ENCODE data around the gene SECISBP2.

SECISBP2 gene

GRCh38 chr9:89377411-89377810 lies 59.1 kb downstream of the SECISBP2 start:
- Histone ChIP-seq H3K27me3 (ENCODE audit: insufficient read depth, low read length) (no peaks in the 10 kb centered on the region), H3K4me3 (ENCODE audit: low read length) (no peak overlapping the region), H3K9me3 (ENCODE audit: low read length) (peaks cover 3% of the 10 kb centered on the region), H2AFZ (ENCODE audit: low read depth, low read length) (no peak overlapping the region), H3K36me3 (ENCODE audit: insufficient read depth, low read length) (peaks cover 3% of the 10 kb centered on the region), H3K4me1 (ENCODE audit: insufficient read depth, low read length) (no peaks in the 10 kb centered on the region)

GRCh38 chr9:89378541-89378940 lies 60.2 kb downstream of the SECISBP2 start:
- Histone ChIP-seq H2AFZ (ENCODE audit: low read depth, low read length) (no peak overlapping the region), H3K27me3 (ENCODE audit: insufficient read depth, low read length) (no peaks in the 10 kb centered on the region), H3K36me3 (ENCODE audit: insufficient read depth, low read length) (peaks cover 3% of the 10 kb centered on the region), H3K4me3 (ENCODE audit: low read length) (no peak overlapping the region), H3K9me3 (ENCODE audit: low read length) (peaks cover 3% of the 10 kb centered on the region), H3K4me1 (ENCODE audit: insufficient read depth, low read length) (no peaks in the 10 kb centered on the region)

GRCh38 chr9:89379031-89379430 lies 60.7 kb downstream of the SECISBP2 start:
- Histone ChIP-seq H3K4me3 (ENCODE audit: low read length) (no peak overlapping the region), H3K9me3 (ENCODE audit: low read length) (peaks cover 3% of the 10 kb centered on the region), H3K36me3 (ENCODE audit: insufficient read depth, low read length) (peaks cover 3% of the 10 kb centered on the region), H3K4me1 (ENCODE audit: insufficient read depth, low read length) (no peaks in the 10 kb centered on the region), H2AFZ (ENCODE audit: low read depth, low read length) (no peak overlapping the region), H3K27me3 (ENCODE audit: insufficient read depth, low read length) (no peaks in the 10 kb centered on the region)

GRCh38 chr9:89379508-89380115 lies 61.3 kb downstream of the SECISBP2 start:
- no peaks in the 10 kb centered on the region for H3K4me1 ChIP-seq (ENCODE audit: insufficient read depth, low read length)
- H3K27me3 ChIP-seq (ENCODE audit: insufficient read depth, low read length) = no peaks in the 10 kb centered on the region
- peaks cover 3% of the 10 kb centered on the region for H3K9me3 ChIP-seq (ENCODE audit: low read length)
- no peak overlapping the region for H3K4me3 ChIP-seq (ENCODE audit: low read length)
- peaks cover 3% of the 10 kb centered on the region for H3K36me3 ChIP-seq (ENCODE audit: insufficient read depth, low read length)
- no peak overlapping the region for H2AFZ ChIP-seq (ENCODE audit: low read depth, low read length)

GRCh38 chr9:89380437-89381307 lies 62.4 kb downstream of the SECISBP2 start:
- H2AFZ ChIP-seq (ENCODE audit: low read depth, low read length) = no peak overlapping the region
- no peaks in the 10 kb centered on the region for H3K4me1 ChIP-seq (ENCODE audit: insufficient read depth, low read length)
- H3K4me3 ChIP-seq (ENCODE audit: low read length) = no peak overlapping the region
- peaks cover 4% of the 10 kb centered on the region for H3K36me3 ChIP-seq (ENCODE audit: insufficient read depth, low read length)
- no peaks in the 10 kb centered on the region for H3K27me3 ChIP-seq (ENCODE audit: insufficient read depth, low read length)
- peaks cover 3% of the 10 kb centered on the region for H3K9me3 ChIP-seq (ENCODE audit: low read length)

- Histone ChIP-seq H2AFZ (ENCODE audit: low read depth, low read length) (no peak overlapping the region), H3K9me3 (ENCODE audit: low read length) (peaks cover 3% of the 10 kb centered on the region), H3K4me3 (ENCODE audit: low read length) (no peak overlapping the region), H3K4me1 (ENCODE audit: insufficient read depth, low read length) (no peaks in the 10 kb centered on the region), H3K27me3 (ENCODE audit: insufficient read depth, low read length) (no peaks in the 10 kb centered on the region), H3K36me3 (ENCODE audit: insufficient read depth, low read length) (peaks cover 4% of the 10 kb centered on the region)
Observed at GRCh38 chr9:89381308-89381609, 63.0 kb downstream of the SECISBP2 start.

GRCh38 chr9:89382026-89382986 lies 64.0 kb downstream of the SECISBP2 start:
- H3K36me3 ChIP-seq (ENCODE audit: insufficient read depth, low read length) = peaks cover 7% of the 10 kb centered on the region
- no peaks in the 10 kb centered on the region for H3K4me1 ChIP-seq (ENCODE audit: insufficient read depth, low read length)
- H2AFZ ChIP-seq (ENCODE audit: low read depth, low read length) = no peak overlapping the region
- peaks cover 3% of the 10 kb centered on the region for H3K9me3 ChIP-seq (ENCODE audit: low read length)
- no peak overlapping the region for H3K4me3 ChIP-seq (ENCODE audit: low read length)
- no peaks in the 10 kb centered on the region for H3K27me3 ChIP-seq (ENCODE audit: insufficient read depth, low read length)

- Histone ChIP-seq H3K9me3 (ENCODE audit: low read length) (peaks cover 3% of the 10 kb centered on the region), H2AFZ (ENCODE audit: low read depth, low read length) (no peak overlapping the region), H3K4me3 (ENCODE audit: low read length) (no peak overlapping the region), H3K27me3 (ENCODE audit: insufficient read depth, low read length) (no peaks in the 10 kb centered on the region), H3K4me1 (ENCODE audit: insufficient read depth, low read length) (no peaks in the 10 kb centered on the region), H3K36me3 (ENCODE audit: insufficient read depth, low read length) (peaks cover 10% of the 10 kb centered on the region)
Observed at GRCh38 chr9:89383030-89383720, 64.9 kb downstream of the SECISBP2 start.

- no peaks in the 10 kb centered on the region for H3K27me3 ChIP-seq (ENCODE audit: insufficient read depth, low read length)
- H3K9me3 ChIP-seq (ENCODE audit: low read length) = no peaks in the 10 kb centered on the region
- H3K4me1 ChIP-seq (ENCODE audit: insufficient read depth, low read length) = no peaks in the 10 kb centered on the region
- H3K36me3 ChIP-seq (ENCODE audit: insufficient read depth, low read length) = peaks cover 13% of the 10 kb centered on the region
- no peak overlapping the region for H2AFZ ChIP-seq (ENCODE audit: low read depth, low read length)
- no peak overlapping the region for H3K4me3 ChIP-seq (ENCODE audit: low read length)
Observed at GRCh38 chr9:89383721-89384300, 65.5 kb downstream of the SECISBP2 start.

- Histone ChIP-seq H2AFZ (ENCODE audit: low read depth, low read length) (no peak overlapping the region), H3K36me3 (ENCODE audit: insufficient read depth, low read length) (peaks cover 11% of the 10 kb centered on the region), H3K9me3 (ENCODE audit: low read length) (no peaks in the 10 kb centered on the region), H3K4me1 (ENCODE audit: insufficient read depth, low read length) (no peaks in the 10 kb centered on the region), H3K4me3 (ENCODE audit: low read length) (no peak overlapping the region), H3K27me3 (ENCODE audit: insufficient read depth, low read length) (no peaks in the 10 kb centered on the region)
Observed at GRCh38 chr9:89384783-89385182, 66.5 kb downstream of the SECISBP2 start.

GRCh38 chr9:89386206-89386605 lies 67.9 kb downstream of the SECISBP2 start:
- H3K4me3 ChIP-seq (ENCODE audit: low read length) = no peak overlapping the region
- no peaks in the 10 kb centered on the region for H3K9me3 ChIP-seq (ENCODE audit: low read length)
- peaks cover 11% of the 10 kb centered on the region for H3K36me3 ChIP-seq (ENCODE audit: insufficient read depth, low read length)
- H3K27me3 ChIP-seq (ENCODE audit: insufficient read depth, low read length) = no peaks in the 10 kb centered on the region
- no peaks in the 10 kb centered on the region for H3K4me1 ChIP-seq (ENCODE audit: insufficient read depth, low read length)
- H2AFZ ChIP-seq (ENCODE audit: low read depth, low read length) = no peak overlapping the region

GRCh38 chr9:89386797-89387196 lies 68.5 kb downstream of the SECISBP2 start:
- Histone ChIP-seq H3K27me3 (ENCODE audit: insufficient read depth, low read length) (no peaks in the 10 kb centered on the region), H3K9me3 (ENCODE audit: low read length) (no peaks in the 10 kb centered on the region), H3K4me1 (ENCODE audit: insufficient read depth, low read length) (no peaks in the 10 kb centered on the region), H2AFZ (ENCODE audit: low read depth, low read length) (no peak overlapping the region), H3K36me3 (ENCODE audit: insufficient read depth, low read length) (peaks cover 11% of the 10 kb centered on the region), H3K4me3 (ENCODE audit: low read length) (no peak overlapping the region)

All from neuron (in vitro differentiated cells).